Measurements from ENCODE around the gene UCHL5.

DNA sequence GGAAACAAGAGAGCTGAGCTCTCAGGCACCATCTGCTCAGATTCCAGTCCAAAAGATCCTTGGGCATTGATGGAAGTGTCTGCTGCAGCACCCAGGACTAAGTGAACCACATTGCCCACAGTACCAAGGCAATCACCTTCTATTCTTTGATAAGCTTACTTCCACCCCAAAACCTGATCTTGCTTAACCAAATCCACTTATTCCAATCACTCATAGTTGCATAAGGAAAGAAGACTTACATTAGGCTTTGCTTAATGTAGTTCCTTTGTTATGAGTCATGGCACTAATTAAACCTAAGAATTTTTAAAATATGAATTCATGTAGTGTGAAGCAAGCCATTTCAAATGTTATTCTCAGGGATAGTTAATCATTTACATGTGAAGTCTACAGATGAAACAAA lies 84.5 kb downstream of the UCHL5 start:
- TF ChIP-seq, protein P1, sequence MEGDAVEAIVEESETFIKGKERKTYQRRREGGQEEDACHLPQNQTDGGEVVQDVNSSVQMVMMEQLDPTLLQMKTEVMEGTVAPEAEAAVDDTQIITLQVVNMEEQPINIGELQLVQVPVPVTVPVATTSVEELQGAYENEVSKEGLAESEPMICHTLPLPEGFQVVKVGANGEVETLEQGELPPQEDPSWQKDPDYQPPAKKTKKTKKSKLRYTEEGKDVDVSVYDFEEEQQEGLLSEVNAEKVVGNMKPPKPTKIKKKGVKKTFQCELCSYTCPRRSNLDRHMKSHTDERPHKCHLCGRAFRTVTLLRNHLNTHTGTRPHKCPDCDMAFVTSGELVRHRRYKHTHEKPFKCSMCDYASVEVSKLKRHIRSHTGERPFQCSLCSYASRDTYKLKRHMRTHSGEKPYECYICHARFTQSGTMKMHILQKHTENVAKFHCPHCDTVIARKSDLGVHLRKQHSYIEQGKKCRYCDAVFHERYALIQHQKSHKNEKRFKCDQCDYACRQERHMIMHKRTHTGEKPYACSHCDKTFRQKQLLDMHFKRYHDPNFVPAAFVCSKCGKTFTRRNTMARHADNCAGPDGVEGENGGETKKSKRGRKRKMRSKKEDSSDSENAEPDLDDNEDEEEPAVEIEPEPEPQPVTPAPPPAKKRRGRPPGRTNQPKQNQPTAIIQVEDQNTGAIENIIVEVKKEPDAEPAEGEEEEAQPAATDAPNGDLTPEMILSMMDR (IDR thresholded peaks at IDR 0.05), result no peak
- TF ChIP-seq POLR2A (IDR thresholded peaks at IDR 0.05) (no peak), EP300 (IDR thresholded peaks at IDR 0.05) (no peak), POLR2AphosphoS5 (IDR thresholded peaks at IDR 0.05) (no peak)
